HG03342 (cell line): ENCODE measurements around the gene NLN.
"Not testable (repeated sequence)": the region's sequence is repeated elsewhere in the genome, so short reads cannot be mapped to it uniquely, and the experiment has no call there.

Source experiments
- ATAC-seq: cut with Tn5 transposase; IDR thresholded peaks from one replicate; pipeline ENCODE4 v1.9.1; 2021; ENCODE audit warnings: mild to moderate bottlenecking, moderate library complexity; ENCODE audit not compliant: unreplicated experiment

Gene NLN

GRCh38 chr5:65805089-65805488 lies 83.1 kb downstream of the NLN start:
- ATAC-seq: no peak

GRCh38 chr5:65807494-65807893 lies 85.5 kb downstream of the NLN start:
- not testable (repeated sequence) for ATAC-seq

GRCh38 chr5:65808251-65808741 lies 86.3 kb downstream of the NLN start:
- ATAC-seq: no peak

- no peak for ATAC-seq
Measured at GRCh38 chr5:65808818-65809217, 86.8 kb downstream of the NLN start.

GRCh38 chr5:65809817-65810531 lies 88.0 kb downstream of the NLN start:
- ATAC-seq: no peak

- no peak for ATAC-seq
Measured at GRCh38 chr5:65811004-65811403, 89.0 kb downstream of the NLN start.

- no peak for ATAC-seq
Measured at GRCh38 chr5:65811885-65812284, 89.9 kb downstream of the NLN start.

GRCh38 chr5:65812648-65813047 lies 90.6 kb downstream of the NLN start:
- ATAC-seq: no peak

- ATAC-seq: no peak
Measured at GRCh38 chr5:65813174-65813573, 91.2 kb downstream of the NLN start.

GRCh38 chr5:65815161-65815560 lies 93.2 kb downstream of the NLN start:
- ATAC-seq: no peak

GRCh38 chr5:65816729-65817128 lies 94.7 kb downstream of the NLN start:
- no peak for ATAC-seq

- no peak for ATAC-seq
Measured at GRCh38 chr5:65817931-65818330, 95.9 kb downstream of the NLN start.

GRCh38 chr5:65818592-65818991 lies 96.6 kb downstream of the NLN start:
- no peak for ATAC-seq

GRCh38 chr5:65819215-65819904 lies 97.4 kb downstream of the NLN start:
- no peak for ATAC-seq

GRCh38 chr5:65819905-65820240 lies 97.9 kb downstream of the NLN start:
- ATAC-seq: no peak

- ATAC-seq: no peak
Measured at GRCh38 chr5:65820373-65820772, 98.4 kb downstream of the NLN start.

- ATAC-seq: no peak
Measured at GRCh38 chr5:65821966-65822365, 100.0 kb downstream of the NLN start.

GRCh38 chr5:65822710-65823109 lies 100.7 kb downstream of the NLN start:
- ATAC-seq: no peak

GRCh38 chr5:65823204-65823603 lies 101.2 kb downstream of the NLN start:
- ATAC-seq: no peak

- ATAC-seq: no peak
Measured at GRCh38 chr5:65823845-65824445, 101.9 kb downstream of the NLN start.

GRCh38 chr5:65825408-65826328 lies 103.7 kb downstream of the NLN start:
- peak; percentile 75 for ATAC-seq
